H9 (cell line): Measurements from ENCODE around the gene ARHGAP30. TPM values are rescaled to one million over a fixed set of nuclear protein-coding genes. Genes with fewer than 3 reads are reported as not detected.

Experiments used
- DNase-seq: peaks from one replicate; pipeline ENCODE4 v3.0.0-alpha.2; 2017
- H2AFZ ChIP-seq: one replicate; pipeline ENCODE4 v1.6.1; 2013; ENCODE audit warnings: mild to moderate bottlenecking, low read length, control low read depth, moderate library complexity
- H2AK5ac ChIP-seq: 2 replicates; pipeline ENCODE4 v1.6.1; 2013; ENCODE audit warnings: low read length, control low read depth, mixed read lengths; ENCODE audit not compliant: insufficient read length
- H2BK120ac ChIP-seq: one replicate; pipeline ENCODE4 v1.6.1; 2013; ENCODE audit warnings: low read depth, mild to moderate bottlenecking, low read length, control low read depth, inconsistent platforms; ENCODE audit not compliant: poor library complexity, severe bottlenecking
- H2BK12ac ChIP-seq: 2 replicates; pipeline ENCODE4 v1.6.1; 2013; ENCODE audit warnings: low read length, control low read depth, mixed read lengths, low read depth; ENCODE audit not compliant: insufficient read length
- H2BK15ac ChIP-seq: 2 replicates; pipeline ENCODE4 v1.6.1; 2013; ENCODE audit warnings: low read depth, low read length, control low read depth
- H2BK20ac ChIP-seq: one replicate; pipeline ENCODE4 v1.6.1; 2013; ENCODE audit warnings: low read depth, mild to moderate bottlenecking, low read length, control low read depth, inconsistent platforms; ENCODE audit not compliant: poor library complexity, severe bottlenecking
- H2BK5ac ChIP-seq: 2 replicates; pipeline ENCODE4 v1.6.1; 2013; ENCODE audit warnings: low read length, control low read depth, mixed read lengths; ENCODE audit not compliant: insufficient read length
- H3K14ac ChIP-seq: 2 replicates; pipeline ENCODE4 v1.6.1; 2013; ENCODE audit warnings: low read length, control low read depth; ENCODE audit not compliant: insufficient read depth
- H3K18ac ChIP-seq: 2 replicates; pipeline ENCODE4 v1.6.1; 2013; ENCODE audit warnings: low read depth, mild to moderate bottlenecking, mixed read lengths, low read length, control low read depth; ENCODE audit not compliant: insufficient read length
- H3K23ac ChIP-seq: 2 replicates; pipeline ENCODE4 v1.6.1; 2013; ENCODE audit warnings: low read length, control low read depth, mixed read lengths, low read depth; ENCODE audit not compliant: insufficient read length
- H3K23me2 ChIP-seq: 2 replicates; pipeline ENCODE4 v1.6.1; 2013; ENCODE audit warnings: low read depth, mild to moderate bottlenecking, mixed read lengths, low read length, control low read depth; ENCODE audit not compliant: insufficient read length, poor library complexity, severe bottlenecking
- H3K27ac ChIP-seq: 2 replicates; pipeline ENCODE4 v1.5.1; 2013; ENCODE audit warnings: low read length, control low read depth, mixed read lengths, low read depth; ENCODE audit not compliant: insufficient read length
- H3K27me3 ChIP-seq: 2 replicates; pipeline ENCODE4 v1.6.1; 2013; ENCODE audit warnings: low read length, control low read depth, inconsistent platforms; ENCODE audit not compliant: insufficient read depth
- H3K4ac ChIP-seq: 2 replicates; pipeline ENCODE4 v1.6.1; 2013; ENCODE audit warnings: low read depth, mild to moderate bottlenecking, control low read depth, inconsistent platforms, low read length, moderate library complexity
- H3K4me1 ChIP-seq: 2 replicates; pipeline ENCODE4 v1.6.1; 2013; ENCODE audit warnings: low read length, control low read depth, inconsistent platforms; ENCODE audit not compliant: insufficient read depth
- H3K4me2 ChIP-seq: 2 replicates; pipeline ENCODE4 v1.6.1; 2013; ENCODE audit warnings: low read length, control low read depth, mixed read lengths; ENCODE audit not compliant: insufficient read length, insufficient read depth
- H3K56ac ChIP-seq: 2 replicates; pipeline ENCODE4 v1.6.1; 2013; ENCODE audit warnings: low read depth, mild to moderate bottlenecking, mixed read lengths, low read length, control low read depth; ENCODE audit not compliant: insufficient read length
- H3K79me1 ChIP-seq: 2 replicates; pipeline ENCODE4 v1.6.1; 2013; ENCODE audit warnings: low read depth, mild to moderate bottlenecking, moderate library complexity, low read length, control low read depth, inconsistent platforms; ENCODE audit not compliant: insufficient read depth, poor library complexity, severe bottlenecking
- H3K79me2 ChIP-seq: 2 replicates; pipeline ENCODE4 v1.6.1; 2013; ENCODE audit warnings: low read length, control low read depth, inconsistent platforms; ENCODE audit not compliant: insufficient read depth
- H3K9ac ChIP-seq: 2 replicates; pipeline ENCODE4 v1.6.1; 2013; ENCODE audit warnings: low read length, control low read depth, mixed read lengths; ENCODE audit not compliant: insufficient read length; ENCODE audit errors: extremely low read depth
- H3K9me3 ChIP-seq: one replicate; pipeline ENCODE4 v1.6.1; 2013; ENCODE audit warnings: low read depth, low read length, inconsistent platforms; ENCODE audit not compliant: control insufficient read depth
- H3T11ph ChIP-seq: one replicate; pipeline ENCODE4 v1.6.1; 2013; ENCODE audit warnings: mild to moderate bottlenecking, low read length, control low read depth, inconsistent platforms
- H4K20me1 ChIP-seq: one replicate; pipeline ENCODE4 v1.6.1; 2013; ENCODE audit not compliant: control insufficient read depth, insufficient read length, insufficient read depth
- H4K5ac ChIP-seq: 2 replicates; pipeline ENCODE4 v1.6.1; 2013; ENCODE audit warnings: low read depth, mild to moderate bottlenecking, mixed read lengths, low read length, control low read depth; ENCODE audit not compliant: insufficient read length
- H4K8ac ChIP-seq: replicated peaks from 2 replicates; pipeline ENCODE4 v1.6.1; 2013; ENCODE audit warnings: low read length, control low read depth, mixed read lengths, low read depth; ENCODE audit not compliant: insufficient read length
- H4K91ac ChIP-seq: 2 replicates; pipeline ENCODE4 v1.6.1; 2013; ENCODE audit warnings: low read depth, mild to moderate bottlenecking, moderate library complexity, mixed read lengths, low read length, control low read depth; ENCODE audit not compliant: insufficient read length
- H3K27ac Mint-ChIP-seq, 3 experiments: 2 replicates in 2 of 3; 3 replicates in 1 of 3; pipeline ENCODE4 v1.8.0; 2020 to 2021; ENCODE audit warnings: mixed read lengths in 3 of 3, mild to moderate bottlenecking in 1 of 3, moderate library complexity in 1 of 3
- H3K27me3 Mint-ChIP-seq: 2 replicates; pipeline ENCODE4 v1.8.0; 2021; ENCODE audit warnings: low read depth, mild to moderate bottlenecking, moderate library complexity, mixed read lengths
- H3K36me3 Mint-ChIP-seq, 3 experiments: 2 replicates in 2 of 3; 3 replicates in 1 of 3; pipeline ENCODE4 v1.8.0; 2020 to 2021; ENCODE audit warnings: low read depth in 3 of 3, mixed read lengths in 3 of 3; ENCODE audit not compliant: insufficient read depth in 1 of 3
- H3K4me1 Mint-ChIP-seq, 2 experiments: 2 replicates each; pipeline ENCODE4 v1.8.0; 2020; ENCODE audit warnings: mixed read lengths in 2 of 2
- H3K4me3 Mint-ChIP-seq, 2 experiments: 2 replicates in 1 of 2; 3 replicates in 1 of 2; pipeline ENCODE4 v1.8.0; 2020 to 2021; ENCODE audit warnings: mild to moderate bottlenecking in 2 of 2, mixed read lengths in 2 of 2, moderate library complexity in 1 of 2
- H3K9me3 Mint-ChIP-seq, 2 experiments: 2 replicates in 1 of 2; 3 replicates in 1 of 2; pipeline ENCODE4 v1.8.0; 2020; ENCODE audit warnings: mild to moderate bottlenecking in 2 of 2, mixed read lengths in 2 of 2, moderate library complexity in 1 of 2
- WGBS: extraction: QIAGEN DNeasy Blood & Tissue Kit; methylation state at CpG from one replicate; pipeline ENCODE4 v1.1.7; 2013; ENCODE audit warnings: missing lambda C conversion rate, low lambda C conversion rate, mixed read lengths; ENCODE audit not compliant: insufficient read length; ENCODE audit errors: extremely low coverage; 5-methylcytosine and 5-hydroxymethylcytosine counted together
- total RNA-seq: library from RNA; stranded (reverse); gene quantifications from 2 replicates; pipeline ENCODE4 v1.2.1, GENCODE V29; 2021
- TF ChIP-seq, protein P1 (sequence below): fragments of 200-600 bp; sonication (generic); conservative IDR thresholded peaks from 3 replicates; pipeline ENCODE4 v1.8.0; 2021; ENCODE audit warnings: antibody characterized with exemption, mild to moderate bottlenecking

ARHGAP30 gene
- total RNA-seq, 1 experiment from 2014 or later = 0.13 TPM

DNA sequence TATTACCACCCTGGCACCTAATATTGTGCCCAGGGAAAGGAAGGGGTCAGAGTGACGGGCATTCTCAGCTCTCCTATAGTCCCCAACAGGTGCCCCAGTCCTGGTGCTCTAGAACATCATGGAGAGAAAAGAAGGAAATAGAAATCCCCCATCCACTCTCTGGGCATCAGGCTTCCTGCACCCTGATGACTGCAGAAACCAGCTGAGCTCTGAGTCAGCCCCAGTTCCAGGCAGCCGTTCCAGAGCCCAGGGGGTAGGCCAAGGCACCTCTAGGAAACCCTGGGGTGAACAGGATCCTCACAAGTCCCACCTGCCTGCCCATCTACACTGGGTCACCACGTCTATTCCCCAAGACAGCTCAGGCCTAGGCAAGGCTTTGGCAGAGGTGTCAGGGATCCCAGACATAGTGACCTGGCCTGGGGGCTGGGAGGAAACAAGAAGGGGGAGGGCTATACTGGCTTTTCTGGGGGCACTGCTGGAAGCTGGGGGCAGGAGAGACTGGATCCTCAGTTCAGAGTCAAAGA is 19.0 kb upstream of the ARHGAP30 start:
- Histone ChIP-seq H3K18ac (no peak overlapping the region), H2AK5ac (no peak overlapping the region), H2BK20ac (no peak overlapping the region), H2BK15ac (no peak overlapping the region), H3K27me3 (no peaks in the 10 kb centered on the region; the same call in 1 of the 2 replicates), H3K14ac (no peak overlapping the region), H3K23me2 (no peaks in the 10 kb centered on the region), H2BK12ac (no peak overlapping the region), H3K4me1 (no peaks in the 10 kb centered on the region), H2AFZ (no peak overlapping the region), H3K79me2 (no peaks in the 10 kb centered on the region), H4K20me1 (no peaks in the 10 kb centered on the region), H4K5ac (no peak overlapping the region), H2BK120ac (no peak overlapping the region), H2BK5ac (no peak overlapping the region), H4K8ac (no peak overlapping the region), H3T11ph (no peak overlapping the region), H3K4me2 (no peak overlapping the region), H3K9me3 (no peaks in the 10 kb centered on the region), H4K91ac (no peak overlapping the region), H3K56ac (no peak overlapping the region), H3K4ac (no peak overlapping the region), H3K27ac (no peak overlapping the region), H3K23ac (no peak overlapping the region), H3K79me1 (no peaks in the 10 kb centered on the region), H3K9ac (no peak overlapping the region)
- Mint-ChIP-seq H3K4me1 (peaks cover 37 to 38% of the 10 kb centered on the region in 2 experiments), H3K9me3 (no peaks in the 10 kb centered on the region), H3K27me3 (peaks cover 1% of the 10 kb centered on the region; the same call in 1 of the 2 replicates), H3K4me3 (no peak overlapping the region), H3K36me3 (no peaks in the 10 kb centered on the region), H3K27ac (no peak overlapping the region)
- WGBS = no CpG with 5 or more reads among the region's 3 CpGs
- TF ChIP-seq, protein P1, sequence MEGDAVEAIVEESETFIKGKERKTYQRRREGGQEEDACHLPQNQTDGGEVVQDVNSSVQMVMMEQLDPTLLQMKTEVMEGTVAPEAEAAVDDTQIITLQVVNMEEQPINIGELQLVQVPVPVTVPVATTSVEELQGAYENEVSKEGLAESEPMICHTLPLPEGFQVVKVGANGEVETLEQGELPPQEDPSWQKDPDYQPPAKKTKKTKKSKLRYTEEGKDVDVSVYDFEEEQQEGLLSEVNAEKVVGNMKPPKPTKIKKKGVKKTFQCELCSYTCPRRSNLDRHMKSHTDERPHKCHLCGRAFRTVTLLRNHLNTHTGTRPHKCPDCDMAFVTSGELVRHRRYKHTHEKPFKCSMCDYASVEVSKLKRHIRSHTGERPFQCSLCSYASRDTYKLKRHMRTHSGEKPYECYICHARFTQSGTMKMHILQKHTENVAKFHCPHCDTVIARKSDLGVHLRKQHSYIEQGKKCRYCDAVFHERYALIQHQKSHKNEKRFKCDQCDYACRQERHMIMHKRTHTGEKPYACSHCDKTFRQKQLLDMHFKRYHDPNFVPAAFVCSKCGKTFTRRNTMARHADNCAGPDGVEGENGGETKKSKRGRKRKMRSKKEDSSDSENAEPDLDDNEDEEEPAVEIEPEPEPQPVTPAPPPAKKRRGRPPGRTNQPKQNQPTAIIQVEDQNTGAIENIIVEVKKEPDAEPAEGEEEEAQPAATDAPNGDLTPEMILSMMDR = no peak
- DNase-seq = no peak
